Esophagus (tissue), 2 donors: ENCODE results near the gene CEP131. TPM values are rescaled to one million over a fixed set of nuclear protein-coding genes. Genes with fewer than 3 reads are reported as not detected.

Experiments
- H3K27ac ChIP-seq, 2 donors: one replicate each; pipeline ENCODE4 v1.5.1; 2013; ENCODE audit warnings: low read depth in 2 of 2, mild to moderate bottlenecking in 2 of 2, inconsistent platforms in 1 of 2, low read length in 1 of 2, moderate library complexity in 1 of 2
- H3K27me3 ChIP-seq, 2 donors: one replicate each; pipeline ENCODE4 v1.6.1; 2013; ENCODE audit warnings: low read length in 2 of 2, control low read depth in 1 of 2, mild to moderate bottlenecking in 1 of 2; ENCODE audit not compliant: insufficient read depth in 2 of 2, control insufficient read depth in 1 of 2
- H3K36me3 ChIP-seq, 2 donors: one replicate each; pipeline ENCODE4 v1.6.1; 2013; ENCODE audit warnings: low read length in 1 of 2; ENCODE audit not compliant: control insufficient read depth in 2 of 2, insufficient read depth in 2 of 2
- H3K4me1 ChIP-seq, 2 donors: one replicate each; pipeline ENCODE4 v1.6.1; 2013; ENCODE audit warnings: low read length in 1 of 2; ENCODE audit not compliant: control insufficient read depth in 2 of 2, insufficient read depth in 2 of 2
- H3K4me3 ChIP-seq, 2 donors: one replicate each; pipeline ENCODE4 v1.5.1; 2013; ENCODE audit warnings: low read length in 2 of 2, mild to moderate bottlenecking in 2 of 2, low read depth in 1 of 2, moderate library complexity in 1 of 2
- H3K9me3 ChIP-seq, 2 donors: one replicate each; pipeline ENCODE4 v1.6.1; 2013; ENCODE audit warnings: mild to moderate bottlenecking in 2 of 2, low read depth in 1 of 2, low read length in 1 of 2, moderate library complexity in 1 of 2; ENCODE audit not compliant: control insufficient read depth in 2 of 2, insufficient read depth in 1 of 2
- WGBS, 2 donors: extraction: QIAGEN DNeasy Blood & Tissue Kit; methylation state at CpG; one replicate each; pipeline ENCODE4 v1.1.7; 2013; 5-methylcytosine and 5-hydroxymethylcytosine counted together
- polyA plus RNA-seq, 2 donors: library from polyadenylated mRNA; stranded (reverse); fragments of 200-250 nt; gene quantifications; one replicate each; pipeline ENCODE4 v1.2.3, GENCODE V29; 2013
- donor health status: healthy with polysubstance abuse.
- donor health status: Bipolar disorder and iron deficiency.

Gene CEP131
- polyA plus RNA-seq, 2 donors, result 5.2 to 8.7 TPM

- Histone ChIP-seq H3K36me3 (peaks cover 3 to 39% of the 10 kb centered on the region in 2 donors), H3K9me3 (no peaks in the 10 kb centered on the region), H3K4me3 (no peak overlapping the region), H3K27ac (no peak overlapping the region), H3K27me3 (no peaks in the 10 kb centered on the region), H3K4me1 (peaks cover 0 to 7% of the 10 kb centered on the region in 2 donors)
- 80 to 85% methylated on average over 15 of the region's 15 CpGs for WGBS, 2 donors
Measured at GRCh38 chr17:81252326-81252986, 29.7 kb upstream of the CEP131 start.

GRCh38 chr17:81251709-81252301, 29.0 kb upstream of the CEP131 start:
- 72 to 83% methylated on average over 29 of the region's 29 CpGs for WGBS, 2 donors
- Histone ChIP-seq H3K36me3 (peaks cover 3 to 35% of the 10 kb centered on the region in 2 donors), H3K27me3 (no peaks in the 10 kb centered on the region), H3K4me1 (peaks cover 0 to 7% of the 10 kb centered on the region in 2 donors), H3K27ac (no peak overlapping the region), H3K4me3 (no peak overlapping the region), H3K9me3 (no peaks in the 10 kb centered on the region)

- no peaks in the 10 kb centered on the region for H3K27me3 ChIP-seq
- no peak overlapping the region for H3K27ac ChIP-seq
- peaks cover 0 to 7% of the 10 kb centered on the region in 2 donors for H3K4me1 ChIP-seq
Measured at GRCh38 chr17:81251094-81251708, 28.4 kb upstream of the CEP131 start.

GRCh38 chr17:81250286-81251093, 27.7 kb upstream of the CEP131 start:
- Histone ChIP-seq H3K9me3 (no peaks in the 10 kb centered on the region), H3K4me3 (no peak overlapping the region), H3K27ac (no peak overlapping the region), H3K36me3 (peaks cover 3 to 38% of the 10 kb centered on the region in 2 donors), H3K27me3 (no peaks in the 10 kb centered on the region), H3K4me1 (peaks cover 0 to 7% of the 10 kb centered on the region in 2 donors)
- WGBS, 2 donors, result 73 to 87% methylated on average over 31 of the region's 31 CpGs

More at GRCh38 chr17:81251094-81251708, 28.4 kb upstream of the CEP131 start:
- Histone ChIP-seq H3K9me3 (no peaks in the 10 kb centered on the region), H3K4me3 (no peak overlapping the region), H3K36me3 (peaks cover 3 to 34% of the 10 kb centered on the region in 2 donors)
- WGBS, 2 donors, result 61 to 64% methylated on average over 25 of the region's 25 CpGs

GRCh38 chr17:81249223-81250040, 26.7 kb upstream of the CEP131 start:
- 94% methylated on average over 15 of the region's 15 CpGs for WGBS, 2 donors
- Histone ChIP-seq H3K27ac (no peak overlapping the region), H3K4me3 (no peak overlapping the region), H3K27me3 (no peaks in the 10 kb centered on the region), H3K36me3 (peaks cover 3 to 43% of the 10 kb centered on the region in 2 donors), H3K9me3 (no peaks in the 10 kb centered on the region), H3K4me1 (no peaks in the 10 kb centered on the region)

GRCh38 chr17:81248649-81249048, 25.9 kb upstream of the CEP131 start:
- H3K27ac ChIP-seq, result no peak overlapping the region
- no peaks in the 10 kb centered on the region for H3K9me3 ChIP-seq
- no peaks in the 10 kb centered on the region for H3K4me1 ChIP-seq
- H3K36me3 ChIP-seq, result peaks cover 3 to 41% of the 10 kb centered on the region in 2 donors
- no peak overlapping the region for H3K4me3 ChIP-seq
- 86 to 87% methylated on average over 16 of the region's 16 CpGs for WGBS, 2 donors
- no peaks in the 10 kb centered on the region for H3K27me3 ChIP-seq

- Histone ChIP-seq H3K27ac (no peak overlapping the region), H3K9me3 (no peaks in the 10 kb centered on the region), H3K4me3 (no peak overlapping the region), H3K36me3 (peaks cover 3 to 35% of the 10 kb centered on the region in 2 donors), H3K4me1 (no peaks in the 10 kb centered on the region), H3K27me3 (no peaks in the 10 kb centered on the region)
- whole genome bisulfite sequencing, 2 donors, result 87 to 92% methylated on average over 14 of the region's 15 CpGs
Measured at GRCh38 chr17:81247339-81247990, 24.7 kb upstream of the CEP131 start.

GRCh38 chr17:81246679-81247338, 24.0 kb upstream of the CEP131 start:
- Histone ChIP-seq H3K36me3 (peaks cover 0 to 30% of the 10 kb centered on the region in 2 donors), H3K4me1 (no peaks in the 10 kb centered on the region), H3K27ac (no peak overlapping the region), H3K9me3 (no peaks in the 10 kb centered on the region), H3K4me3 (no peak overlapping the region), H3K27me3 (no peaks in the 10 kb centered on the region)
- 92 to 93% methylated on average over 28 of the region's 28 CpGs for WGBS, 2 donors
